ENCODE results near the gene DIP2A. TPM values are rescaled to one million over a fixed set of nuclear protein-coding genes. Genes with fewer than 3 reads are reported as not detected.

The DIP2A gene
- polyA plus RNA-seq, 1 donor from 2014 or later = 45.0 TPM

- TF ChIP-seq EZH2 (IDR thresholded peaks at IDR 0.05; ENCODE audit: borderline replicate concordance, insufficient read depth, low read length, poor library complexity, severe bottlenecking) = no peak
- TF ChIP-seq, protein P1, sequence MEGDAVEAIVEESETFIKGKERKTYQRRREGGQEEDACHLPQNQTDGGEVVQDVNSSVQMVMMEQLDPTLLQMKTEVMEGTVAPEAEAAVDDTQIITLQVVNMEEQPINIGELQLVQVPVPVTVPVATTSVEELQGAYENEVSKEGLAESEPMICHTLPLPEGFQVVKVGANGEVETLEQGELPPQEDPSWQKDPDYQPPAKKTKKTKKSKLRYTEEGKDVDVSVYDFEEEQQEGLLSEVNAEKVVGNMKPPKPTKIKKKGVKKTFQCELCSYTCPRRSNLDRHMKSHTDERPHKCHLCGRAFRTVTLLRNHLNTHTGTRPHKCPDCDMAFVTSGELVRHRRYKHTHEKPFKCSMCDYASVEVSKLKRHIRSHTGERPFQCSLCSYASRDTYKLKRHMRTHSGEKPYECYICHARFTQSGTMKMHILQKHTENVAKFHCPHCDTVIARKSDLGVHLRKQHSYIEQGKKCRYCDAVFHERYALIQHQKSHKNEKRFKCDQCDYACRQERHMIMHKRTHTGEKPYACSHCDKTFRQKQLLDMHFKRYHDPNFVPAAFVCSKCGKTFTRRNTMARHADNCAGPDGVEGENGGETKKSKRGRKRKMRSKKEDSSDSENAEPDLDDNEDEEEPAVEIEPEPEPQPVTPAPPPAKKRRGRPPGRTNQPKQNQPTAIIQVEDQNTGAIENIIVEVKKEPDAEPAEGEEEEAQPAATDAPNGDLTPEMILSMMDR (IDR thresholded peaks at IDR 0.05; ENCODE audit: poor library complexity, severe bottlenecking) = no peak
- no peak for TF ChIP-seq EP300 (conservative IDR thresholded peaks at IDR 0.05; ENCODE audit: poor library complexity, severe bottlenecking)
- TF ChIP-seq SMC3 (conservative IDR thresholded peaks at IDR 0.05; ENCODE audit: poor library complexity) = no peak
- no peak for TF ChIP-seq MXI1 (conservative IDR thresholded peaks at IDR 0.05; ENCODE audit: poor library complexity, severe bottlenecking)
- no peak for TF ChIP-seq RAD21 (conservative IDR thresholded peaks at IDR 0.05)
- no peak for TF ChIP-seq TAF1 (IDR thresholded peaks at IDR 0.05; ENCODE audit: low read depth)
- TF ChIP-seq REST (IDR thresholded peaks at IDR 0.05; ENCODE audit: borderline replicate concordance) = no peak
- TF ChIP-seq POLR2AphosphoS5 (IDR thresholded peaks at IDR 0.05) = no peak
- Histone ChIP-seq H3K9ac (ENCODE audit: low read length) (no peak overlapping the region), H3K4me2 (ENCODE audit: low read length) (no peak overlapping the region), H3K36me3 (ENCODE audit: insufficient read depth, low read length) (no peaks in the 10 kb centered on the region), H3K27ac (ENCODE audit: low read length) (no peak overlapping the region), H3K9me2 (ENCODE audit: insufficient read depth, low read length) (no peaks in the 10 kb centered on the region), H3K9me3 (ENCODE audit: low read length) (peaks cover 4% of the 10 kb centered on the region), H3F3A (ENCODE audit: insufficient read depth, low read length, poor library complexity, severe bottlenecking) (no peaks in the 10 kb centered on the region), H3K27me3 (ENCODE audit: insufficient read depth, low read depth, low read length) (no peaks in the 10 kb centered on the region), H3K79me2 (replicated peaks; ENCODE audit: insufficient read depth, low read length) (no peaks in the 10 kb centered on the region), H2AFZ (ENCODE audit: low read depth, low read length) (no peak overlapping the region), H4K20me1 (ENCODE audit: insufficient read depth) (no peaks in the 10 kb centered on the region), H3K4me3 (ENCODE audit: low read length) (no peak overlapping the region)
Measured at GRCh38 chr21:46581780-46582307, 123.2 kb downstream of the DIP2A start.

DNA sequence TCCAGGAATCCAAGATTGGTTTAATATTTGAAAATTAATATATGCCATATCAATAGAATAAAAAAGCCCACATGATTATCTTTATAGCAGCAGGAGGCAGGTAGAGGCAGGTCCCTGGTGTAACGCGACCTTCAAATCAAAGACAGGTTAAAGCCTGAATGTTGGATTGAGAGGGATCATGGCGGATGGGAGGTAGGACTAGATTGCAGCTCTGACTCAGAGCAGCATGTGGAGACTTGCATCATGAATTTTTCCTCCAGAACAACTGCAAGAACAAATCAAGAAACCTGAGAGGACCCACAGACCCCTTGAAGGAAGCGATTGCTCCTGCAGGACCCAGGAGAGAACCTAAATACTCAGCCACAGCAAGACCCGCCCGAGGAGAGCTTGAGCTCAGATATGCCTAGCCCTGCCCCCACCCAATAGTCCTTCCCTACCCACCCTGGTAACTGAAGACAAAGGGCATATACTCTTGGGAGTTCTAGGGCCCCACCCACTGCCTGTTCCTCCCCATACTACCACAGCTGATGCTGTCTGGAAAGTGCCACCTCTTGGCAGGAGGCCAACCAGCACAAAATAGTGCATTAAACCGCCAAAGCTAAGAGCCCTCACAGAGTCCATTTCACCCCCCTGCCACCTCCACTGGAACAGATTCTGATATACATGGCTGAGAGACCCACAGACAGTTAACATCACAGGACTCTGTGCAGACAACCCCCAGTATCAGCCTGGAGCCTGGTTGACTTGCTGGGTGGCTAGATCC lies 126.7 kb downstream of the DIP2A start:
- no peak overlapping the region for H2AFZ ChIP-seq (ENCODE audit: low read depth, low read length)
- TF ChIP-seq, protein P1 (IDR thresholded peaks at IDR 0.05; ENCODE audit: poor library complexity, severe bottlenecking) = no peak
- TF ChIP-seq POLR2AphosphoS5 (IDR thresholded peaks at IDR 0.05) (no peak), EZH2 (IDR thresholded peaks at IDR 0.05; ENCODE audit: borderline replicate concordance, insufficient read depth, low read length, poor library complexity, severe bottlenecking) (no peak), EP300 (conservative IDR thresholded peaks at IDR 0.05; ENCODE audit: poor library complexity, severe bottlenecking) (no peak)
- no peak overlapping the region for H3K27ac ChIP-seq (ENCODE audit: low read length)
- no peak overlapping the region for H3K9ac ChIP-seq (ENCODE audit: low read length)
- no peaks in the 10 kb centered on the region for H3K36me3 ChIP-seq (ENCODE audit: insufficient read depth, low read length)
- no peaks in the 10 kb centered on the region for H3F3A ChIP-seq (ENCODE audit: insufficient read depth, low read length, poor library complexity, severe bottlenecking)
- no peak overlapping the region for H3K4me3 ChIP-seq (ENCODE audit: low read length)
- no peaks in the 10 kb centered on the region for H4K20me1 ChIP-seq (ENCODE audit: insufficient read depth)
- no peaks in the 10 kb centered on the region for H3K27me3 ChIP-seq (ENCODE audit: insufficient read depth, low read depth, low read length)
- no peaks in the 10 kb centered on the region for H3K79me2 ChIP-seq (replicated peaks; ENCODE audit: insufficient read depth, low read length)
- peaks cover 4% of the 10 kb centered on the region for H3K9me3 ChIP-seq (ENCODE audit: low read length)
- no peak overlapping the region for H3K4me2 ChIP-seq (ENCODE audit: low read length)
- H3K9me2 ChIP-seq (ENCODE audit: insufficient read depth, low read length) = no peaks in the 10 kb centered on the region
